Activated B cell treated with CpG ODN at 0.5 μM for 24 hours (primary cell): ENCODE measurements around the gene TAF4. TPM values are rescaled to one million over a fixed set of nuclear protein-coding genes. Genes with fewer than 3 reads are reported as not detected.

Experiments used
- ATAC-seq: fragments of 200-7000 bp; cut with Tn5 transposase; one replicate; pipeline ENCODE4 v1.10.0; 2021; ENCODE audit warnings: low read depth, mild to moderate bottlenecking, moderate library complexity
- CTCF ChIA-PET: fragments of 350-600 bp; sonication (Branson Sonifier 250); formaldehyde crosslinking; loops from one replicate; lab custom pipeline; 2021; ENCODE audit warnings: antibody characterized with exemption; lab: Charles Lee
- POLR2A ChIA-PET: fragments of 350-600 bp; sonication (Branson Sonifier 250); formaldehyde crosslinking; loops from one replicate; lab custom pipeline; 2021; ENCODE audit warnings: antibody characterized with exemption; lab: Charles Lee
- DNase-seq: peaks from one replicate; pipeline ENCODE4 v3.0.0; 2022
- H3K27ac Mint-ChIP-seq: one replicate; pipeline ENCODE4 v1.8.0; 2020; ENCODE audit warnings: mixed read lengths
- H3K27me3 Mint-ChIP-seq: one replicate; pipeline ENCODE4 v1.8.0; 2021; ENCODE audit warnings: mixed read lengths
- H3K36me3 Mint-ChIP-seq: one replicate; pipeline ENCODE4 v1.8.0; 2021; ENCODE audit warnings: low read depth, mixed read lengths
- H3K4me1 Mint-ChIP-seq: one replicate; pipeline ENCODE4 v1.8.0; 2021; ENCODE audit warnings: mixed read lengths
- H3K4me3 Mint-ChIP-seq: one replicate; pipeline ENCODE4 v1.8.0; 2020; ENCODE audit warnings: mild to moderate bottlenecking, mixed read lengths
- H3K9me3 Mint-ChIP-seq: one replicate; pipeline ENCODE4 v1.8.0; 2020; ENCODE audit warnings: mixed read lengths
- CTCF ChIP-seq: fragments of 200-600 bp; IDR thresholded peaks from one replicate; pipeline ENCODE4 v1.8.0; 2022; ENCODE audit warnings: antibody characterized with exemption, mild to moderate bottlenecking
- intact Hi-C: fragments of 100-400 bp; cut with micrococcal nuclease; formaldehyde crosslinking; loops from one replicate; pipeline ENCODE4 v1.15.1; 2024
- total RNA-seq: library from RNA; stranded (reverse); gene quantifications from 2 replicates; pipeline ENCODE4 v1.2.3, GENCODE V29; 2022

The TAF4 gene
- total RNA-seq, 1 donor from 2014 or later, result 26.9 TPM

GRCh38 chr20:61968036-61968810 lies 97.5 kb downstream of the TAF4 start:
- H3K4me1 Mint-ChIP-seq, result no peaks in the 10 kb centered on the region
- peaks cover 2% of the 10 kb centered on the region for H3K9me3 Mint-ChIP-seq
- TF ChIP-seq CTCF, result no peak
- intact Hi-C loops, result no loop called here
- no peak for DNase-seq
- ATAC-seq, result no peak
- peaks cover 12% of the 10 kb centered on the region for H3K36me3 Mint-ChIP-seq
- CTCF ChIA-PET, result no interaction called here
- peaks cover 12% of the 10 kb centered on the region for H3K27me3 Mint-ChIP-seq
- no peak overlapping the region for H3K27ac Mint-ChIP-seq
- no peak overlapping the region for H3K4me3 Mint-ChIP-seq
- POLR2A ChIA-PET, result no interaction called here

DNA sequence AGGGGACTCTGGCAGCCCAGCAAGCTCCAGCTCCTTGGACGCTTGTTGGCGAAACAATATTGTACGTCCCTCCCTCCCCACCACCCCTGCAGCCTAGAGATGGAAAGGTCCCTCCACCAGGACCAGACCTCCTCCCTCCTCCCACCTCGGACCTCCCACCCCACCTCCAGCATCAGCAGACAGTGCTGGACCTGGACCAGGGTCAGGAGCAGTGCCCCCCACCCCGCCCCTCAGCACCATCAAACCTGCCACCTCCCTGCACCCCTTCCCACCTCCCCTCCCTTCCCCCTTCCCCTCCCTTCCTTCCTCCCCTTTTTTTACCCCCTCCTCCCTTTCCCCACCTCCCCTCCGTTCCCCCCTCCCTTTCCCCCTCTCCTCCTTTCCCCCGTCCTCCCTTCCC lies 98.4 kb downstream of the TAF4 start:
- ChIA-PET CTCF (no interaction called here), POLR2A (no interaction called here)
- Mint-ChIP-seq H3K9me3 (peaks cover 2% of the 10 kb centered on the region), H3K4me3 (no peak overlapping the region), H3K27ac (no peak overlapping the region), H3K36me3 (peaks cover 3% of the 10 kb centered on the region), H3K4me1 (no peaks in the 10 kb centered on the region), H3K27me3 (peaks cover 13% of the 10 kb centered on the region)
- intact Hi-C loops, result no loop called here
- no peak for TF ChIP-seq CTCF
- no peak for ATAC-seq
- no peak for DNase-seq

DNA sequence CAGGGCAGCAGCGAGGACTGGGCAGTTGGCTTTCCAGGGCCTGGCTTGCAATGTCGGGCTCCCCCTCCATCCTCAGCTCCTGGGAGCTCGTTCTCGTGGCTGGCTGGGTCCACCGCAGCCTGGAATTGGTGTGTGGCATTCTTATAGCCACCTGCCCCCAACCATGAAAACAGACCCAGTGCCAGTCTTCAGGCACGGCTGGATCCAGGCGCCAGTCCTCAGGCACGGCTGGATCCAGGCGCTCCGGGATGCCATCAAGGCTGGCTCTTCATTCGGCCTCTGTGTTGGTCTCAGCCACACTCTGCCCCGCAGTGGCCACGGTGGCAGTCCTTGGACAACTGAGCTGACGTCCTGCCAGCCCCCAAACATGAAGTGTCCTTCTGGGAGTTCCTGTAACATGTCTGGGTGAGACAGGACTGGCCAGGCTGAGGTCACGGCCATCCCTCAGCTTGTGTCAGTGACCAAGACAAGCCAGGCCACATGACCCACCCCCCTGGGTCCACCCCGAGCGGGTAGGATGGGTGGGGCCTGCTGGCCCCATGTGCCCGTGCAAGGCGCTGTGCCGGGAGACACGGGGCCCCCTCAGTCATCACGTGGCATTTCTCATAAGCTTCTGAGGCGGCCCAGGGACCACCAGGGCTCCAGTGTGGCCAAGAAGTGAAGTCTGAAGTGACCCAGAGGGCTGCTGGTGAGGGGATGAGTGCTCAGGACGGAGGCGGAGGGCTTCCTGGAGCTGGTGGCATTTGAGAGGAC lies 99.0 kb downstream of the TAF4 start:
- intact Hi-C loops, result no loop called here
- H3K4me3 Mint-ChIP-seq, result no peak overlapping the region
- peaks cover 2% of the 10 kb centered on the region for H3K9me3 Mint-ChIP-seq
- TF ChIP-seq CTCF, result no peak
- H3K4me1 Mint-ChIP-seq, result no peaks in the 10 kb centered on the region
- ChIA-PET POLR2A (no interaction called here), CTCF (no interaction called here)
- H3K27ac Mint-ChIP-seq, result no peak overlapping the region
- DNase-seq, result no peak
- H3K36me3 Mint-ChIP-seq, result no peaks in the 10 kb centered on the region
- ATAC-seq, result no peak
- peaks cover 13% of the 10 kb centered on the region for H3K27me3 Mint-ChIP-seq

DNA sequence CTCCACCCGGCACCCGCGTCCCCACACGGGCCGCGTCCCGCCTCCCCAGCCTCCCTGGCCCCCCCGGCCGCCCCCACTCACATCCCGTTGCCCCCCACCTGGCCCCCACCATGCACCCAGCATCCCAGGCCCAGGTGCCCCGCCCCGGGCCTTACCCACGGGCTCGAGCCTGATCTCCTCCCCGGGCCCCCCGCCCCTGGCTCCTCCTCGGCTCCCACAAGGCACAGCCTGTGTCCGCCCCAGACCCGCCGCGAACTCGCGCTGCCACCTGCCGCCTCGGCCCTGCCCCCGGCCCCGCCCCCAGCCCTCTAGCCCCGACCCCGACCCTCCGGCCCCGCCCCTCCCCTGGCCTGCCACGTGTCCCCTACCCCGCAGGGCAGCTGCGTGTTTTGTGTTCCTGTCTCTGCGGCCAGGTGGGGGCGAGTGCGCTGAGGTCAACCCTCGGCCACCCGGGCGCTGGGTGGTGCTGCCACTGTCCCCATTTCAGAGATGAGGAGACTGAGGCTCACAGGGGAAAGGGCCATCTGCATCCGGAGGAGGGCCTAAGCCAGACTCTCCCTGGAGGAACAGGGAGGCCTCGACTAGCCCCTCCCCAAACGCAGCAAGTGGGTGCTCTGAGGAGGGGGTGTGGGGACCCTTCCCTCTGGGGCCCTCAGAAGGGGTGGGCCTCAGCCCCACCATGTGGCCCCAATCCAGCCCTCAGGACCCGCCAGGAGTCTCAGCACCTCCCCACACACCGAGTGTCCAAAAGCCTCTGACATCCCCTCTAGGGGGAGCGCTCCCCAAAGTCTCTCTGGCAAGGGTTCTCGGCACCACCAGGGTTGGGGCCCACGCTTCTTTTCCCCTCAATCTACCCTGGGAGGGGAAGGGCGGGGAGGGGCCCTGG lies 99.8 kb downstream of the TAF4 start:
- peaks cover 13% of the 10 kb centered on the region for H3K27me3 Mint-ChIP-seq
- H3K9me3 Mint-ChIP-seq, result peaks cover 2% of the 10 kb centered on the region
- intact Hi-C loops, result no loop called here
- no peaks in the 10 kb centered on the region for H3K36me3 Mint-ChIP-seq
- H3K4me1 Mint-ChIP-seq, result no peaks in the 10 kb centered on the region
- H3K27ac Mint-ChIP-seq, result no peak overlapping the region
- CTCF ChIA-PET, result no interaction called here
- no peak for TF ChIP-seq CTCF
- POLR2A ChIA-PET, result no interaction called here
- no peak for ATAC-seq
- no peak for DNase-seq
- H3K4me3 Mint-ChIP-seq, result no peak overlapping the region
